Epithelial cell of proximal tubule (primary cell): ENCODE data around the gene HJV. TPM values are rescaled to one million over a fixed set of nuclear protein-coding genes. Genes with fewer than 3 reads are reported as not detected.
A peak's percentile ranks its signal among the peaks of the same experiment; 100 is the strongest.

Source experiments
- DNase-seq: peaks from one replicate; pipeline ENCODE4 v3.0.0-alpha.2; 2011; ENCODE audit warnings: low read depth
- H3K4me3 ChIP-seq: 2 replicates; pipeline ENCODE4 v1.5.1; 2011; ENCODE audit warnings: low read depth, mild to moderate bottlenecking, low read length
- CTCF ChIP-seq: conservative IDR thresholded peaks from 2 replicates; pipeline ENCODE4 v1.5.1; 2012; ENCODE audit warnings: low read depth, mild to moderate bottlenecking, low read length
- total RNA-seq: library from RNA; depleted of rRNA; stranded (reverse); fragments of >200 nt; gene quantifications from 2 replicates; pipeline ENCODE4 v1.2.3, GENCODE V29; 2015

Gene HJV
- total RNA-seq, 1 donor from 2014 or later: 0.35 TPM

- TF ChIP-seq CTCF: peak; percentile 91
- no peak overlapping the region for H3K4me3 ChIP-seq
- no peak for DNase-seq
These were observed 43.8 kb downstream of the HJV start for GRCh38 chr1:145977486-145978470.

- no peak for TF ChIP-seq CTCF
- H3K4me3 ChIP-seq: no peak overlapping the region
- no peak for DNase-seq
These were observed 44.5 kb downstream of the HJV start for GRCh38 chr1:145977016-145977415.

GRCh38 chr1:145975216-145975615 lies 46.3 kb downstream of the HJV start:
- no peak for DNase-seq
- TF ChIP-seq CTCF: no peak

GRCh38 chr1:145974721-145975120 lies 46.8 kb downstream of the HJV start:
- TF ChIP-seq CTCF: no peak
- no peak for DNase-seq

More at GRCh38 chr1:145975216-145975615, 46.3 kb downstream of the HJV start:
- H3K4me3 ChIP-seq: no peak overlapping the region

GRCh38 chr1:145972580-145972979 lies 49.0 kb downstream of the HJV start:
- H3K4me3 ChIP-seq: no peak overlapping the region
- no peak for DNase-seq

More at GRCh38 chr1:145974721-145975120, 46.8 kb downstream of the HJV start:
- no peak overlapping the region for H3K4me3 ChIP-seq

More at GRCh38 chr1:145972580-145972979, 49.0 kb downstream of the HJV start:
- no peak for TF ChIP-seq CTCF

Other genes starting within 250 kb of the HJV start
- 10.4 and 10.6 TPM in 2 replicates for gene RNF115, start 197.6 kb downstream of the HJV start, total RNA-seq
- gene POLR3C, start 197.5 kb downstream of the HJV start, total RNA-seq: 44.3 and 49.2 TPM in 2 replicates
- 4.0 and 4.3 TPM in 2 replicates for gene NUDT17, start 176.1 kb downstream of the HJV start, total RNA-seq
- gene PIAS3, start 162.7 kb downstream of the HJV start, total RNA-seq: 17.8 and 27.8 TPM in 2 replicates
- gene ANKRD35, start 135.9 kb downstream of the HJV start, total RNA-seq: 0.36 and 1.6 TPM in 2 replicates
- 0.14 and 0.17 TPM in 2 replicates for gene ITGA10, start 111.7 kb downstream of the HJV start, total RNA-seq
- gene PEX11B, start 103.0 kb downstream of the HJV start, total RNA-seq: 19.8 and 24.7 TPM in 2 replicates
- 228 and 360 TPM in 2 replicates for gene RBM8A, start 94.3 kb downstream of the HJV start, total RNA-seq
- 22.3 and 32.5 TPM in 2 replicates for gene LIX1L, start 63.7 kb downstream of the HJV start, total RNA-seq
- gene ANKRD34A, start 57.2 kb downstream of the HJV start, total RNA-seq: 0.06 and 0.14 TPM in 2 replicates
- gene POLR3GL, start 57.0 kb downstream of the HJV start, total RNA-seq: 15.6 and 16.1 TPM in 2 replicates
- 22.1 and 198 TPM in 2 replicates for gene TXNIP, start 25.2 kb downstream of the HJV start, total RNA-seq
- gene NBPF10, start 123.1 kb upstream of the HJV start, total RNA-seq: 0.51 and 0.52 TPM in 2 replicates
- 30.0 and 32.3 TPM in 2 replicates for gene NOTCH2NLA, start 207.3 kb upstream of the HJV start, total RNA-seq